Sciatic nerve (tissue), 2 donors: ENCODE results near the gene ENTPD8. TPM values are rescaled to one million over a fixed set of nuclear protein-coding genes. Genes with fewer than 3 reads are reported as not detected.

Experiments used
- ATAC-seq: fragments of 200-7000 bp; cut with Tn5 transposase; one replicate; pipeline ENCODE4 v1.9.1; 2020; ENCODE audit warnings: mild to moderate bottlenecking, moderate library complexity
- DNase-seq: peaks from one replicate; pipeline ENCODE4 v3.0.0-alpha.2; 2020; ENCODE audit warnings: low spot score
- intact Hi-C: fragments of 100-400 bp; cut with DNase I; formaldehyde crosslinking; loops from one replicate; pipeline ENCODE4 v1.14.2; 2022
- total RNA-seq: library from RNA; stranded (reverse); fragmentation: NEBNext Ultra II Directional; extraction: Animal tissue kit (Norgen Biotek cat#: 25700); gene quantifications from one replicate; pipeline ENCODE4 v1.2.1, GENCODE V29; 2021
- donor health status: DM: no; HTN: no; CAD: no.
- donor health status: DM: no; HTN: no; CAD: no.

Gene ENTPD8
- total RNA-seq, 1 donor from 2014 or later: not detected

GRCh38 chr9:137435980-137436760 lies 5.0 kb downstream of the ENTPD8 start:
- intact Hi-C loops: no loop called here

GRCh38 chr9:137435381-137435891 lies 5.7 kb downstream of the ENTPD8 start:
- intact Hi-C loops: no loop called here
- DNase-seq (peak; percentile 48), ATAC-seq (no peak)

More at GRCh38 chr9:137435980-137436760, 5.0 kb downstream of the ENTPD8 start:
- ATAC-seq (peak; percentile 29), DNase-seq (peak; percentile 65)

GRCh38 chr9:137434498-137435380 lies 6.4 kb downstream of the ENTPD8 start:
- DNase-seq (peak; percentile 56), ATAC-seq (no peak)
- intact Hi-C loops: no loop called here

GRCh38 chr9:137433916-137434431 lies 7.2 kb downstream of the ENTPD8 start:
- DNase-seq (no peak), ATAC-seq (no peak)
- intact Hi-C loops: no loop called here

- DNase-seq (no peak), ATAC-seq (no peak)
- intact Hi-C loops: no loop called here
Observed at GRCh38 chr9:137433349-137433915, 7.7 kb downstream of the ENTPD8 start.

GRCh38 chr9:137432687-137433348 lies 8.3 kb downstream of the ENTPD8 start:
- DNase-seq (no peak), ATAC-seq (no peak)
- intact Hi-C loops: no loop called here

- ATAC-seq: no peak
- intact Hi-C loops: no loop called here
- no peak for DNase-seq
Observed at GRCh38 chr9:137431416-137431931, 9.7 kb downstream of the ENTPD8 start.

- DNase-seq (no peak), ATAC-seq (no peak)
- intact Hi-C loops: no loop called here
Observed at GRCh38 chr9:137430723-137431415, 10.3 kb downstream of the ENTPD8 start.

GRCh38 chr9:137429974-137430722 lies 11.0 kb downstream of the ENTPD8 start:
- DNase-seq: no peak
- ATAC-seq: no peak
- intact Hi-C loops: no loop called here

- intact Hi-C loops: no loop called here
- DNase-seq (no peak), ATAC-seq (no peak)
Observed at GRCh38 chr9:137429546-137429890, 11.6 kb downstream of the ENTPD8 start.

- ATAC-seq: no peak
- intact Hi-C loops: no loop called here
- DNase-seq: no peak
Observed at GRCh38 chr9:137428841-137429545, 12.2 kb downstream of the ENTPD8 start.

- no peak for ATAC-seq
- DNase-seq: no peak
- intact Hi-C loops: no loop called here
Observed at GRCh38 chr9:137428311-137428630, 12.9 kb downstream of the ENTPD8 start.

GRCh38 chr9:137427454-137428310 lies 13.5 kb downstream of the ENTPD8 start:
- intact Hi-C loops: no loop called here
- no peak for ATAC-seq

GRCh38 chr9:137426018-137426681 lies 15.0 kb downstream of the ENTPD8 start:
- intact Hi-C loops: no loop called here
- ATAC-seq: no peak
- no peak for DNase-seq

More at GRCh38 chr9:137427454-137428310, 13.5 kb downstream of the ENTPD8 start:
- DNase-seq: no peak

GRCh38 chr9:137423514-137424291 lies 17.5 kb downstream of the ENTPD8 start:
- ATAC-seq (peak; percentile 19), DNase-seq (no peak)

More at GRCh38 chr9:137423514-137424291, 17.5 kb downstream of the ENTPD8 start:
- intact Hi-C loops: no loop called here
